ENCODE measurements around the gene TANK.
"Not testable (repeated sequence)": the region's sequence is repeated elsewhere in the genome, so short reads cannot be mapped to it uniquely, and the experiment has no call there.

TANK gene

DNA sequence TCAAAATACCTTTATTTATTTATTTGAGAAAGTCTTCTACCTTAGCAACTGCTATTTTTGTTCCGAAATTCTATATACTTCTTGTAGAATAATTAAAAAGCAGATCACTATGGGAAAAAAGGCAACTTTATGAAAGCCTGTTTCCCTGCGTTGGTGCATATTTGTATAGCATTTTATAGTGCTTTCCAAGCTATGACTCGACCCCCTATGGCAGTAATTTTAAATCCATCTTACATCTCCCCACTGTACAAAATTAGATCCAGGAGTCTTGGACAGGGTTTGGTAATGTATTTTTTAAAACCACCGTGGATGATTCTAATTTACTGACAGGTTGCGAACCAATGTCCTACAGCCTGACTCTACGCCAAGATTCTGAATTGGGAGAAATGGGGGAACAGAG, 10.1 kb downstream of the TANK start:
- no peak for DNase-seq

DNA sequence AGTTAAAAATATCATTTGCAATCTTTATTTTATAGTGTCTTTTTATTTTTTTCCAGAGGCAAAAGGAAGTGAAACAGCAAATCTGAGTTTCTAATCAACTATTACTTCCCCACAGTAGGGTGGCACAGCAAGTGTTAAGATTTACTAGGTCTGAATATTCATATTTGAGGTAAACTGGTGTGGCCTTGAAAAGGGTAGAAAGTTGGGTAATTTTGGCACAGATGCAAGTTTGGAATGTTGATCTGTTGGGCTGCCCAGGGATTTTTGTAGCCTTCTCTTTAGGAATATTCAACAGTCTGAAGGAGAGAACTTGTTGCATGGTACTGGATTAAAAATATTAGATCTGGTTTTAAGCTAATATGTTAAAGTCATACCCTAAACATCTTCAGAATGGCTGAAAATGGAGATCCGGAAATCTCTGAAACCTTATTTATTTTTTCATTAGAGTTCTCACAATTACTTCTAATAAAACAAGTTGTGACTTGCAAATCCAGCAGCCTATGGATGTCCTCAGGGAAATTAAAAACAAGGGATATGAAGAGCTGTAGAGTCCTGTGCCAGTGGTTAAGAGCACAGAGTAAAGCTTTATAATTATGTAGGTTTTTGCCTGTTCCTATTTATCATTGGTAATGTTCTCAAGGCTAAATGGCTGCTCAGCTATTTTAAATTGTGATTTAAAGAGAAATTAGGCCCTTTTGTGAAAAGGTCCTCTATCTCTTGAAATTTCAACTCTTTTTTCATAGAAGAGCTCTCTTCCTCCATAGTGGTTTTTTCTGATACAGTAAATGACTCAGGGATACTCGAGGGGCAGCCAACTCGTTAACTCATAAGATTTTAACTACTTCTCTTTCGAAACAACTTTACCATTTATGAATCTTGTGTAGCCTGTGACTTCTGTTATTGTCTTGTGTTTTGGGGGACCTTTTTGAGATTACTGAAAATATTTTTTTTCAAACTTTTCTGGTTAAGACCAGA, 11.0 kb downstream of the TANK start:
- DNase-seq = no peak

DNA sequence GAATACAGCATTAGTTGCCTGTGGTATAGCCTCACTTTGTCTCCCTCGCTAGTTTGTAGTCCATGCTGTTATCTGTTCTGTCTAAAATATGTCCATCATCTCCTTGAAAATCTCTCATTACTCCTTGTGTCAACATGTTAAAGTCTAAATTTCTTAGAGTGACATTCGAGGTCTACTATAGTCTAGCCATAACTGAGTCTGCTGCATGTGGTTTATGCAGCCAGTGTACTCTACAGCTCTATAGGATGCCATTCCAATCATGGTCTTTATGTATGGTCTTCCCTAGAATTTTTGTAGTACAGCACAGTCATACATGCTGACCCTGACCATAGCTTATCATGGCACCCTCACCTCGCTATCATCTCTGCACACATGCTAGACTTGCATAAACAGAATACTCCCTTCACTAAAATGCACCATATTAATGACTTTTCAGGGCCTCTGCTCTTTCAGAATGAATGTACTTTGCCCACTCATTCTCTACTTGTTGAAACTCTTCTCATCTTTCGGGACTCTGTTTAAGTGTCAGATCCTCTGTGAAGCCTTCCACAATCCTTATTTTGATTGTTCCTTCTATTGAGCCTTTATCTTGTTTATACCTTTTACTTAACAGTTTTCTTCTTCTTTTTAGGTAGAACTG, 12.8 kb downstream of the TANK start:
- DNase-seq = no peak

GRCh38 chr2:161173541-161174194, 13.4 kb downstream of the TANK start:
- no peak for DNase-seq

DNA sequence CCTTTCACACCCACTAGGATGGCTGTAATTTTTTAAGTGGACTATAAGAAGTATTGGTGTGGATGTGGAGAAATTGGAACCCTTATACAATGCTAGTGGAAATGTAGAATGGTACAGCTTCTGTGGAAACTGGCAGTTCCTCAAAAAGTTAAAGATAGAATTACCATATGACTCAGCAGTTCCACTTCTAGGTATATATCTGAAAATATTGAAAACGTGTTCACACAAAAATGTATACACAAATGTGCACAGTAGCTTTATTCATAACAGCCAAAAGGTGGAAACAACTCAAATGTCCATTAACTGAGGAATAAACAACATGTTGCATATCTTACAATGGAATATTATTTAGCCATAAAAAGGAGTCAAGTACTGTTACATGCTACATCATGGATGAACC, 17.7 kb downstream of the TANK start:
- no peak for DNase-seq

DNA sequence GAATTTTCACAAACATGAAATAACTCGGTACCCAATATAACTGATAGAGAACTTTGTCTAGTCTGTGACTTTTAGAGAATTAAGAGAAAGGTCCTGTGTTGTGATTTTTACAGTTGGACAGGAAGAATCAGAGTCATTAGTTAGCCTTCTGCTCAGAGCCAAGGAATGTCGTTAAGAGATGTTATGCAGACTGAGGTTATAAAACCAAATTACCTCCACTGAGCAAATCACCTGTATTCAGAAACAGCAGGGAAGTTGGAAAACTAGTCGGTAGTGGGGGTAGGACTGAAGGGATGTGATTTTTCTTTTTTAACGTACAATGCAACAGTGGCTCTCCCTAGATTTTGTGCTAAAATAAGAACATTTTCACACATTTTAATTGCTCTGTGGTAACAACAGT, 18.5 kb downstream of the TANK start:
- DNase-seq = no peak

GRCh38 chr2:161190050-161190449, 29.8 kb downstream of the TANK start:
- DNase-seq = no peak

DNA sequence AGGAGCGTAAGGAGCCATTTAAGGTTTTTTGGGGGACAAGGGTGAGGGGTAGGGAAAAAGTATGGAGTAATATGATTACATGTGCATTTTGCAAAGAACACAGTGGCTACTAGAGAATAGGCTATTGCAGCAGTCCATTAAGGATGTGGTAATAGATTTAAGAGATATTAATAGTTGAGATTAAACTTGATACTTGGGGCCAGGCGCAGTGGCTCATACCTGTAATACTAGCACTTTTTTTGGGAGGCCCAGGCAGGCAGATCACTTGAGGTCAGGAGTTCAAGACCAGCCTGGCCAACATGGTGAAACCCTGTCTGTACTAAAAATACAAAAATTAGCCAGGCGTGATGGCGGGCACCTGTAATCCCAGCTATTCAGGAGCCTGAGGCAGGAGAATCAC, 35.4 kb downstream of the TANK start:
- DNase-seq = not testable (repeated sequence)

DNA sequence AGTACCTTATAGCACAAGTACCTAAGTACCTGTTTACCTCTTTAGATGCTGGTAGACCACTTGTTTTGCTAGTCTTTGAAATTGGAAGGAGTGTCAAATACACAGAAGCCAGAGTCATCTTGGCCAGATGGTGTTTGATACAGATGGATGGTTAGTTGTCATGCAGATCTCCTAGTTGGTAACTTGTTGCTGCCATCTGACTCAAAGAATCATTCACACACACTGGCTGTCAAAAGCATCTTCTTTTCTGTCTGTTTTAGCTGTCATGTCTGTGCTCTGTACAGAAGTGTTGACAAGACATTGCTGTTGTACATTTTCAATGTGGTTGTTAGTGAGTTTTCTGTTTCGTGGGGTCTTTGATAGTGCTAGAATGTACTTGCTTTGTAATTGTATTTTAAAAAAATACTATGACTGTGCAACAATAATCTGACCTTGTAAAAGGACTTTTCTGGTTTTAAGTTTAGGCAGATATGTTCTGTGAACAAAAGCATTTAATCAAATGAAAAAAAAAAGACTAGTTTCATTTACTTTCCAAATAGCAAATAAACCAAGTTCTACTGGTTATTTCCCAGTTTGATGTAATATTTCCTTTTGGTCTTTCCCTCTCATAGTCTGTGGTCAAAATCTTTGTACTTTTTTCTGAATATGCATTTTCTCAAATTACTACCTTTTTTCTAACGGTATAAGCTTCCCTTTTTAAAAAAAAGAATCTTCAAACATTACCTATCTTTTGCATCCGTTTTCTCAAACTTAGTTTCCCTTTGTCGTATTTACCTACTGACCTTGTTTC, 39.9 kb downstream of the TANK start:
- DNase-seq = no peak

DNA sequence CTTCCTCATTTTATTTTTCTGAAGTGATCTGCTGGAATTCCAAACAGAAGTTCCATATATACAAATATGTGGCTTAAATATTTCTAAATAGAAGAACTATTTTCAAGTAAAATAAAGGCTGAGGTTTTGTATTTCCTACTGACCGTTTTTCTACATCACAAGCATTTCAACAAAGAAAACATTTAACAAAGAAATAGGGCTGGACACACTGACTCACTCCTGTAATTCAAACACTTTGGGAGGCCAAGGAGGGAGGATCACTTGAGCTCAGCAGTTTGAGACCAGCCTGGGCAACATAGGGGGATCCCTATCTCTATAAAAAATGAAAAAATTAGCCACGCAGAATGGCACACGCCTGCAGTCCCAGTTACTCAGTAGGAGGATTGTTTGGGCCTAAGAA, 44.6 kb downstream of the TANK start:
- DNase-seq = no peak

DNA sequence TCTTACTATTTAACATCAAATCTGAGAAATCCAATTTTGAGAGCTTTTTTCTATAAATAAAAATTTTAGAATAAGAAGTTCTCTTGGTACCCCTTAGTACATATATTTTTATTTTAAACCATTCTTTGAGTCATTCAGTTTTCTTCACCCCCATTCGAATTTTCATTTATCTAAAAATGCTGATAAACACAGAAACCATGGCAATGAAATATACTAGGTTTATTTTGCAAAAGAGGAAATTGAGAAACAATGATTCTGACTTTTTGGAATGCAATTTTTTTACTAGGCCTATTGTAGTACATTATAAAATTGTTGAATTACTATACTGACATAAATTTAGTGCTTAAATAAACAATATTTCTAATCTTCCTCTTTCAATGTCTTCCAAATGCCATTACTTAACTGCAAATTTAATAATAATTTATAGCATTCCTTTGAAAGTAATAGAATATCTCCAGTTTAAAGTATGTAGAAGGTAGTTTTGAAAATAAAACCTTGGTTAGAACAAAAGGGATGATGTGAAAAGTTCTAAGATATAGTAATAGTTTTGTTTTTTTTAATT, 46.3 kb downstream of the TANK start:
- no peak for DNase-seq

- no peak for DNase-seq
These were observed 47.7 kb downstream of the TANK start for GRCh38 chr2:161207941-161208340.

GRCh38 chr2:161208527-161209139, 48.4 kb downstream of the TANK start:
- DNase-seq = no peak

DNA sequence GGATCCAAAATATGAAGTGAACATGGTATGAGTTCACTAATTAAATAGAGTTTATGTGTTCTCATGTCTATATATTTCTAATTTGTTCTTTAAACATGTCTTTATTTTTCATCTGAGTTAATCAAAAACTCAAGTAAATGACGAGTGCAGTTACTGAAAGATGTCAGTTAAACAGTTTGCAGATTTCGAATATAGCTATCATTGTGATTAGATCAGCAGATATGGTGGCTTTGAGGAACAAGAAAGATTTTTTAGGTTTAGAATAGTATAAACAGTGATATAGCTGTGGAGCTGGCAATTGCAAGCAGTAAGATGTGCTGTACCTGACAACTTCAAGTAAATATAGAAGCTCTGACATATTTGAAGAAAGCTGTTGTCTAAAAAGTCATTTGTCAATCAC, 49.7 kb downstream of the TANK start:
- no peak for DNase-seq

- no peak for DNase-seq
These were observed 57.5 kb downstream of the TANK start for GRCh38 chr2:161217597-161218185.

DNA sequence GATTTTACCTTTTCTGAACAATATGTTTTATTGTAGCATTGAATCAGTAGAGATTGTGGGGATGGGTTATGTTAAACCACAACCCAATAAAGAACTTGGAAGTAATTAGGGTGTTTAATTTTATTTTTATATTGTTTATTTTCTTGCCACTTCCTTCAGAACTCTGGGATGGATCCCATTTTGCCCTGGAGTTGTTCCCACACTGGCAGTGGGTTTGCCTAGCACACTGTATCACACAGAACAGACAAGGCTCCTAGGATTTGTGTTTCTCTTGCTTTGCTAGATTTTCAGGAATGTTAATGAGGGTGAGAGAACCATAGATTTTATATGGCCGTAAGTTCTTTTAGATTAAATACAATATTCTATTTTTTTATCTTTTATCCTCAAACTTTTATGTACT, 59.0 kb downstream of the TANK start:
- DNase-seq = no peak

DNA sequence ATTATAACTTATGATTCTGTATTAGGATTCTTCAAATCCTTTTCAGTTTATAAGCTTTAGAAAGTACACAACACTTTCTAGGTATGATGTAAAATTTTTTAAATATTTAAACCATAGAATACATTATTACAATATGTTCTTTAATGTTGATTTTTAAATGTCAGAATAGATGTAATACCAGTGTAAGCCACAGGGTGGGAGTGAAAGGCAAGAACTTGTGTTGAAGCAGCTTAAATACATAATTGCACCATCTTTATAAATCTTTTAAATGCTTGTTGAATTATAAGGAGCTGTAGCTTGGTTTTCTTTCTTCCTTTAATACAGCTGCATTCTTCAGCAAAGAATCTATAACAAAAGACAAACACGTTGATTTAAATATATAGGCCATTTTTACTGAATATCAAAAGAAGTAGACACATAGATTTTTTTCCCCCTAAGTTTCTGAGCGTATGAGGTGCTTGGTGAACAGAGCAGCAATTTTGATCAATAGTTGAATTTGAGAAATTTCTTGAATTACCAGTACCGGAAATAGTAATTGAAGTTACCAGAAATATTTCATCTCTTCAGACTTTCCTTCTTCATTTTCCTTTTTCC, 63.0 kb downstream of the TANK start:
- DNase-seq = no peak

GRCh38 chr2:161228511-161229240, 68.4 kb downstream of the TANK start:
- no peak for DNase-seq

DNA sequence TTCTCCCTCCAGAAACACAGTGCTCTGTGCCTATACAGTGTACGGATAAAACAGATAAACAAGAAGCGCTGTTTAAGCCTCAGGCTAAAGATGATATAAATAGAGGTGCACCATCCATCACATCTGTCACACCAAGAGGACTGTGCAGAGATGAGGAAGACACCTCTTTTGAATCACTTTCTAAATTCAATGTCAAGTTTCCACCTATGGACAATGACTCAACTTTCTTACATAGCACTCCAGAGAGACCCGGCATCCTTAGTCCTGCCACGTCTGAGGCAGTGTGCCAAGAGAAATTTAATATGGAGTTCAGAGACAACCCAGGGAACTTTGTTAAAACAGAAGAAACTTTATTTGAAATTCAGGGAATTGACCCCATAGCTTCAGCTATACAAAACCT, 70.7 kb downstream of the TANK start:
- DNase-seq = no peak

DNA sequence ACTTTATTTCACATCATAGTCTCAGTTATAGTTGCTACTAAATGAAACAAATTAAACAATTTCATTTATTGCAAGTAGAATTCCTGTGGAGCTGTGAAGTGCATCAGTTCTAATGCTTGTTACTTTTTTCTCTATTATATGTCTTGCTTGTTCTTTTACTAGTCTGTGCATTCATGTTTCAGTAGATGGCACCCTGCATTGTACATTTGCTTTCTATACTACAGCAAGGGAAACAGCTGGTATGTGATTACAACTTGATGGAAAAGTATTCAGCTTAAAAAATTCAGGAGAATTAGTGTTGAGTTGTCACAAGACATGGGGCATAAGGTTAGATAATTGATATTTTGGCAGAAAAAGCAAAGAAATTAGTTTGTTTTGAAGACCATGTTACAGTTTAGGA, 72.3 kb downstream of the TANK start:
- no peak for DNase-seq
